GM12878 (cell line): ENCODE data around the gene SLC28A2.

Source experiments
- BCL11A ChIP-seq: IDR thresholded peaks from 2 replicates; pipeline ENCODE4 v1.6.1; 2011; ENCODE audit warnings: low read depth, low read length
- EED ChIP-seq: sonication (generic); IDR thresholded peaks from 2 replicates; pipeline ENCODE4 v1.6.1; 2016; ENCODE audit warnings: antibody characterized with exemption, low read depth
- EZH2 ChIP-seq: IDR thresholded peaks from 2 replicates; pipeline ENCODE4 v1.6.1; 2012; ENCODE audit warnings: low read depth, mild to moderate bottlenecking, control low read depth, inconsistent platforms, low read length, borderline replicate concordance; ENCODE audit not compliant: control insufficient read depth
- MTA2 ChIP-seq: fragments of 450-650 bp; IDR thresholded peaks from 2 replicates; pipeline ENCODE4 v1.6.1; 2016; ENCODE audit warnings: low read depth, mild to moderate bottlenecking, moderate library complexity

DNA sequence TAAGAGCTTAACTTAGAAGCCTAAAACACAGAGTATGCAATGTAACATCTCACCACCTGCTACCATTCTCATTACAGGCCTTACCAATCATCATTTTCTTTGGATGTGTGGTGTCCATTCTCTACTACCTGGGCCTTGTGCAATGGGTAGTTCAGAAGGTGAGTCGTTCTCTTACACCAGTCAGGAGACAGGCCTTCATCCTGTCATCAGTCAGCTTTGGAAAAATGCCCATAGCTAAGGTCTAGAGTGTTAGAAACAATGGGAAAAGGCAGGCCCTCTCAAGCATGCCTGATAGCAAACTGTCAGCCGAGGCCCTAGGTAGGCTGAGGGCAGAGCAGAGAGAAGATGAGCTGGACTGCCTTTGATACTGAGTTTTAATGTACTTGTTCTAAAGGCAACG is 13.5 kb downstream of the SLC28A2 start:
- TF ChIP-seq EZH2, result no peak
- TF ChIP-seq MTA2, result no peak
- no peak for TF ChIP-seq BCL11A
- TF ChIP-seq EED, result no peak
